Inflammatory macrophage treated with lipopolysaccharide for 1 hour (primary cell): ENCODE measurements around the gene S100A6.
"Not testable (repeated sequence)": the region's sequence is repeated elsewhere in the genome, so short reads cannot be mapped to it uniquely, and the experiment has no call there.

Experiments used
- DNase-seq, 2 donors: peaks; one replicate each; pipeline ENCODE4 v3.0.0-alpha.2; 2020 to 2022

The S100A6 gene

GRCh38 chr1:153535242-153536011, at the start of gene S100A6:
Gene S100A6, minus strand, starts transcription at chr1:153535991. Its CDS starts 652 bp downstream, at chr1:153535339.
- DNase-seq = peak; percentile 73 to 89

GRCh38 chr1:153585006-153585405, 49.2 kb upstream of the S100A6 start:
- DNase-seq = no peak

- no peak for DNase-seq
Measured at GRCh38 chr1:153583976-153584375, 48.2 kb upstream of the S100A6 start.

GRCh38 chr1:153583514-153583913, 47.7 kb upstream of the S100A6 start:
- not testable (repeated sequence) for DNase-seq

GRCh38 chr1:153582836-153583235, 47.0 kb upstream of the S100A6 start:
- not testable (repeated sequence) for DNase-seq

- no peak for DNase-seq
Measured at GRCh38 chr1:153578936-153579335, 43.1 kb upstream of the S100A6 start.

- DNase-seq = no peak
Measured at GRCh38 chr1:153578490-153578889, 42.7 kb upstream of the S100A6 start.

GRCh38 chr1:153577624-153578051, 41.8 kb upstream of the S100A6 start:
- DNase-seq = no peak

- DNase-seq = no peak
Measured at GRCh38 chr1:153577138-153577537, 41.3 kb upstream of the S100A6 start.

GRCh38 chr1:153575497-153575896, 39.7 kb upstream of the S100A6 start:
- DNase-seq = not testable (repeated sequence)

- not testable (repeated sequence) for DNase-seq
Measured at GRCh38 chr1:153575081-153575491, 39.3 kb upstream of the S100A6 start.

- peak; percentile 53 to 70 for DNase-seq
Measured at GRCh38 chr1:153573351-153573750, 37.6 kb upstream of the S100A6 start.

GRCh38 chr1:153572569-153573015, 36.8 kb upstream of the S100A6 start:
- peak; percentile 91 to 93 for DNase-seq

- DNase-seq = no peak
Measured at GRCh38 chr1:153571706-153572105, 35.9 kb upstream of the S100A6 start.

GRCh38 chr1:153570874-153571273, 35.1 kb upstream of the S100A6 start:
- no peak for DNase-seq

- no peak for DNase-seq
Measured at GRCh38 chr1:153569465-153569864, 33.7 kb upstream of the S100A6 start.

- DNase-seq = peak; percentile 58 to 92
Measured at GRCh38 chr1:153568367-153569099, 32.7 kb upstream of the S100A6 start.

GRCh38 chr1:153567621-153568366, 32.0 kb upstream of the S100A6 start:
- peak in 1 of 2 donors; percentile 31 for DNase-seq

- peak; percentile 95 to 98 for DNase-seq
Measured at GRCh38 chr1:153566414-153567371, 30.9 kb upstream of the S100A6 start.

- DNase-seq = peak; percentile 53 to 80
Measured at GRCh38 chr1:153565529-153566374, 30.0 kb upstream of the S100A6 start, which contains the start of gene S100A2. Gene S100A2, minus strand, starts transcription at chr1:153565844. Its CDS starts 1,967 bp downstream, at chr1:153563877.

- no peak for DNase-seq
Measured at GRCh38 chr1:153563991-153564390, 28.2 kb upstream of the S100A6 start.
